Dermis blood vessel endothelial cell (primary cell): ENCODE results near the gene KIF23. TPM values are rescaled to one million over a fixed set of nuclear protein-coding genes. Genes with fewer than 3 reads are reported as not detected.

Experiments
- DNase-seq: peaks from one replicate; pipeline ENCODE4 v3.0.0; 2010
- total RNA-seq: library from RNA; depleted of rRNA; stranded (reverse); fragments of >200 nt; gene quantifications from 2 replicates; pipeline ENCODE4 v1.2.3, GENCODE V29; 2014

The KIF23 gene
- total RNA-seq, 1 donor from 2014 or later = 13.8 TPM

DNA sequence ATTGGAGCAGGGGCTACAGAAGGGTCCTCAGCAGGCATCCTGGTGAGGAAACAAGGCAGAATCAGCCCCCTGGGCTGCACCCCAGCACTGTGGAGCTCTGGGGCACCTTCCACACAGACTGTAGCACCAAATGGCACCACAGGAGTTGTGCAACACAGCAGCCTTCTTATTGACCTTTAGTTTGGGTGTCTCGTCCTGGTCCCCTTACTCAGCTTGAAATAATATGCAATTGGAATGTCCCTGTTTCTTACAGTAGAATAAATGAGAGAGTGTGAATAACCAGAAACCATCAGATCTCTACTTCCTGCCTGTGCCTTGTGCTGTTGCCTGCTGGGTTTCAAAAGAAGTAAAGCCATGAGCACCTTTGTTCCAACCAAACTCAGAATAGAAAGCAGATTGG, 82.9 kb downstream of the KIF23 start:
- no peak for DNase-seq

GRCh38 chr15:69497667-69498066, 83.5 kb downstream of the KIF23 start:
- no peak for DNase-seq

Other genes starting within 250 kb of the KIF23 start
- under 0.01 TPM in 1 of 2 replicates, not detected in the other for gene PAQR5, start 115.4 kb upstream of the KIF23 start, total RNA-seq
- gene RPLP1, start 38.5 kb downstream of the KIF23 start, total RNA-seq = 31.0 and 63.8 TPM in 2 replicates